HepG2 (cell line): ENCODE results near the gene PPP2R5D. TPM values are rescaled to one million over a fixed set of nuclear protein-coding genes. Genes with fewer than 3 reads are reported as not detected.

Experiments used
- ATRX ChIP-seq: sonication (generic); formaldehyde crosslinking; IDR thresholded peaks from 2 replicates; pipeline ENCODE4 v1.4.0; 2020; ENCODE audit warnings: missing genetic modification reagents, borderline replicate concordance
- BCL6 ChIP-seq: IDR thresholded peaks from 2 replicates; pipeline ENCODE4 v1.6.1; 2016; ENCODE audit warnings: missing genetic modification reagents, missing compliant biosample characterization
- CBFB ChIP-seq: sonication (generic); formaldehyde crosslinking; IDR thresholded peaks from 2 replicates; pipeline ENCODE4 v1.4.0; 2020; ENCODE audit warnings: missing genetic modification reagents
- EEA1 ChIP-seq: sonication (generic); formaldehyde crosslinking; IDR thresholded peaks from 2 replicates; pipeline ENCODE4 v1.5.1; 2020; ENCODE audit warnings: mild to moderate bottlenecking, missing genetic modification reagents, borderline replicate concordance
- MXD4 ChIP-seq: IDR thresholded peaks from 2 replicates; pipeline ENCODE4 v1.6.1; 2016; ENCODE audit warnings: mild to moderate bottlenecking, missing biosample characterization, missing genetic modification reagents
- NCOA2 ChIP-seq: sonication (generic); formaldehyde crosslinking; IDR thresholded peaks from 2 replicates; pipeline ENCODE4 v1.8.0; 2022; ENCODE audit warnings: inconsistent platforms
- PRMT3 ChIP-seq: sonication (generic); formaldehyde crosslinking; IDR thresholded peaks from 2 replicates; pipeline ENCODE4 v1.8.1; 2022; ENCODE audit warnings: low read depth, mild to moderate bottlenecking, moderate library complexity, missing genetic modification reagents, borderline replicate concordance
- SNRNP70 ChIP-seq: fragments of 200-400 bp; formaldehyde crosslinking; IDR thresholded peaks from 2 replicates; pipeline ENCODE4 v1.6.1; 2017; ENCODE audit warnings: mild to moderate bottlenecking, low read depth, low read length, moderate library complexity
- SP140L ChIP-seq: sonication (generic); formaldehyde crosslinking; IDR thresholded peaks from 2 replicates; pipeline ENCODE4 v1.4.0; 2020; ENCODE audit warnings: missing genetic modification reagents, borderline replicate concordance
- ZNF232 ChIP-seq: sonication (generic); formaldehyde crosslinking; IDR thresholded peaks from 2 replicates; pipeline ENCODE4 v1.4.0; 2020; ENCODE audit warnings: missing genetic modification reagents, borderline replicate concordance
- ZNF562 ChIP-seq: sonication (generic); formaldehyde crosslinking; IDR thresholded peaks from 2 replicates; pipeline ENCODE4 v1.8.0; 2022; ENCODE audit warnings: missing genetic modification reagents, borderline replicate concordance
- ZNF772 ChIP-seq: sonication (generic); formaldehyde crosslinking; IDR thresholded peaks from 2 replicates; pipeline ENCODE4 v1.5.0; 2020; ENCODE audit warnings: mild to moderate bottlenecking, missing genetic modification reagents
- ZSCAN30 ChIP-seq: sonication (generic); formaldehyde crosslinking; IDR thresholded peaks from 2 replicates; pipeline ENCODE4 v1.5.0; 2020; ENCODE audit warnings: mild to moderate bottlenecking, missing genetic modification reagents
- polyA plus RNA-seq, 8 experiments: library from polyadenylated mRNA; depleted of rRNA in 3 of 8; stranded (reverse) in 7 of 8; unstranded in 1 of 8; fragments of >200 nt; fragmentation: Illumina TruSeq in 4 of 8; extraction: Trizol in 4 of 8; gene quantifications; 2 replicates each; pipeline versions ENCODE4 v1.2.1 to v1.2.3, GENCODE V29; 2011 to 2016; ENCODE audit warnings: low read depth in 4 of 8, missing spikeins in 1 of 8, mixed read lengths in 1 of 8; ENCODE audit not compliant: insufficient read depth in 1 of 8
- total RNA-seq, 5 experiments: library from RNA; depleted of rRNA; stranded (reverse); fragments of >200 nt; fragmentation: Illumina TruSeq; extraction: Trizol; gene quantifications; 2 replicates each; pipeline ENCODE4 v1.2.3, GENCODE V29; 2016; ENCODE audit warnings: low read depth in 1 of 5
- TF ChIP-seq, protein P1 (sequence below): sonication (generic); formaldehyde crosslinking; IDR thresholded peaks from 2 replicates; pipeline ENCODE4 v1.4.0; 2020; ENCODE audit warnings: missing genetic modification reagents
- TF ChIP-seq, protein P2 (sequence below): sonication (generic); formaldehyde crosslinking; IDR thresholded peaks from 2 replicates; pipeline ENCODE4 v1.4.0; 2020; ENCODE audit warnings: missing genetic modification reagents, borderline replicate concordance
- TF ChIP-seq, protein P3 (sequence below): sonication (generic); formaldehyde crosslinking; IDR thresholded peaks from 2 replicates; pipeline ENCODE4 v1.4.0; 2020; ENCODE audit warnings: missing genetic modification reagents
- TF ChIP-seq, protein P4 (sequence below): sonication (generic); formaldehyde crosslinking; IDR thresholded peaks from 2 replicates; pipeline ENCODE4 v1.5.0; 2020; ENCODE audit warnings: missing genetic modification reagents, mild to moderate bottlenecking, borderline replicate concordance
- TF ChIP-seq, protein P5 (sequence below): sonication (generic); formaldehyde crosslinking; IDR thresholded peaks from 2 replicates; pipeline ENCODE4 v1.5.0; 2020; ENCODE audit warnings: missing genetic modification reagents, mild to moderate bottlenecking, borderline replicate concordance
- TF ChIP-seq, protein P6 (sequence below): IDR thresholded peaks from 2 replicates; pipeline ENCODE4 v1.6.1; 2016; ENCODE audit warnings: missing compliant biosample characterization, missing genetic modification reagents, borderline replicate concordance

Gene PPP2R5D
- total and polyA plus RNA-seq, 2 of the 13 experiments (the other 11 are each of a cell fraction or from before 2014, with no cell fraction given): 53.7 to 60.4 TPM

DNA sequence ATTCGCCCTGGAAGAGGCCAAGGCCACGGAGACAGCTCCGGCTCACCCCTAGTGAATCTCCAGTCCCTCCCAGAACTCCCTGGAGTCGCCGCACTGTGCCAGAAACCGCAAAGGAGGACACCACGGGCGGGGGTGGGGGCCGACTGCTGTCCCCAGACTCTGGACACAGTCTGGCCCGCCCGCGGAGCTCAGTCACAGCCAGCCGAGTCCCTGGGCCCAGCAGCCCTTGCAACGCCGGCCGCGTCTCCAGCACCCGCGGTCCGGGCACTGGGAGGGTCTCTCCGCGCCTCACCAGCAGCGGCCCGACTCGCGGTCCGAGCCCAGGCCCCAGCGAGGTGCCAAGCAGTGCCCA, 5.9 kb upstream of the PPP2R5D start (continued):
- TF ChIP-seq, protein P1, sequence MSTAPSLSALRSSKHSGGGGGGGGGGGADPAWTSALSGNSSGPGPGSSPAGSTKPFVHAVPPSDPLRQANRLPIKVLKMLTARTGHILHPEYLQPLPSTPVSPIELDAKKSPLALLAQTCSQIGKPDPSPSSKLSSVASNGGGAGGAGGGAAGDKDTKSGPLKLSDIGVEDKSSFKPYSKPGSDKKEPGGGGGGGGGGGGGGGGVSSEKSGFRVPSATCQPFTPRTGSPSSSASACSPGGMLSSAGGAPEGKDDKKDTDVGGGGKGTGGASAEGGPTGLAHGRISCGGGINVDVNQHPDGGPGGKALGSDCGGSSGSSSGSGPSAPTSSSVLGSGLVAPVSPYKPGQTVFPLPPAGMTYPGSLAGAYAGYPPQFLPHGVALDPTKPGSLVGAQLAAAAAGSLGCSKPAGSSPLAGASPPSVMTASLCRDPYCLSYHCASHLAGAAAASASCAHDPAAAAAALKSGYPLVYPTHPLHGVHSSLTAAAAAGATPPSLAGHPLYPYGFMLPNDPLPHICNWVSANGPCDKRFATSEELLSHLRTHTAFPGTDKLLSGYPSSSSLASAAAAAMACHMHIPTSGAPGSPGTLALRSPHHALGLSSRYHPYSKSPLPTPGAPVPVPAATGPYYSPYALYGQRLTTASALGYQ (CRISPR knock-in tag): 0 out of 2 replicates have a peak, but pooled peaks have one; percentile 26
- TF ChIP-seq, protein P2, sequence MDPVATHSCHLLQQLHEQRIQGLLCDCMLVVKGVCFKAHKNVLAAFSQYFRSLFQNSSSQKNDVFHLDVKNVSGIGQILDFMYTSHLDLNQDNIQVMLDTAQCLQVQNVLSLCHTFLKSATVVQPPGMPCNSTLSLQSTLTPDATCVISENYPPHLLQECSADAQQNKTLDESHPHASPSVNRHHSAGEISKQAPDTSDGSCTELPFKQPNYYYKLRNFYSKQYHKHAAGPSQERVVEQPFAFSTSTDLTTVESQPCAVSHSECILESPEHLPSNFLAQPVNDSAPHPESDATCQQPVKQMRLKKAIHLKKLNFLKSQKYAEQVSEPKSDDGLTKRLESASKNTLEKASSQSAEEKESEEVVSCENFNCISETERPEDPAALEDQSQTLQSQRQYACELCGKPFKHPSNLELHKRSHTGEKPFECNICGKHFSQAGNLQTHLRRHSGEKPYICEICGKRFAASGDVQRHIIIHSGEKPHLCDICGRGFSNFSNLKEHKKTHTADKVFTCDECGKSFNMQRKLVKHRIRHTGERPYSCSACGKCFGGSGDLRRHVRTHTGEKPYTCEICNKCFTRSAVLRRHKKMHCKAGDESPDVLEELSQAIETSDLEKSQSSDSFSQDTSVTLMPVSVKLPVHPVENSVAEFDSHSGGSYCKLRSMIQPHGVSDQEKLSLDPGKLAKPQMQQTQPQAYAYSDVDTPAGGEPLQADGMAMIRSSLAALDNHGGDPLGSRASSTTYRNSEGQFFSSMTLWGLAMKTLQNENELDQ (CRISPR knock-in tag): no peak
- TF ChIP-seq EEA1: 0 out of 2 replicates have a peak, but pooled peaks have one; percentile 13
- no peak for TF ChIP-seq MXD4 (CRISPR knock-in tag)
- no peak for TF ChIP-seq ATRX (CRISPR knock-in tag)
- TF ChIP-seq CBFB (CRISPR knock-in tag): peak; percentile 16; the same call in 1 of the 2 replicates
- no peak for TF ChIP-seq PRMT3
- 0 out of 2 replicates have a peak, but pooled peaks have one; percentile 39 for TF ChIP-seq ZNF562 (CRISPR knock-in tag)
- peak; percentile 23; the same call in 1 of the 2 replicates for TF ChIP-seq ZNF232 (CRISPR knock-in tag)
- no peak for TF ChIP-seq SP140L (CRISPR knock-in tag)
- TF ChIP-seq ZSCAN30 (CRISPR knock-in tag): no peak
- no peak for TF ChIP-seq BCL6 (CRISPR knock-in tag)
- no peak for TF ChIP-seq ZNF772 (CRISPR knock-in tag)
- TF ChIP-seq, protein P3, sequence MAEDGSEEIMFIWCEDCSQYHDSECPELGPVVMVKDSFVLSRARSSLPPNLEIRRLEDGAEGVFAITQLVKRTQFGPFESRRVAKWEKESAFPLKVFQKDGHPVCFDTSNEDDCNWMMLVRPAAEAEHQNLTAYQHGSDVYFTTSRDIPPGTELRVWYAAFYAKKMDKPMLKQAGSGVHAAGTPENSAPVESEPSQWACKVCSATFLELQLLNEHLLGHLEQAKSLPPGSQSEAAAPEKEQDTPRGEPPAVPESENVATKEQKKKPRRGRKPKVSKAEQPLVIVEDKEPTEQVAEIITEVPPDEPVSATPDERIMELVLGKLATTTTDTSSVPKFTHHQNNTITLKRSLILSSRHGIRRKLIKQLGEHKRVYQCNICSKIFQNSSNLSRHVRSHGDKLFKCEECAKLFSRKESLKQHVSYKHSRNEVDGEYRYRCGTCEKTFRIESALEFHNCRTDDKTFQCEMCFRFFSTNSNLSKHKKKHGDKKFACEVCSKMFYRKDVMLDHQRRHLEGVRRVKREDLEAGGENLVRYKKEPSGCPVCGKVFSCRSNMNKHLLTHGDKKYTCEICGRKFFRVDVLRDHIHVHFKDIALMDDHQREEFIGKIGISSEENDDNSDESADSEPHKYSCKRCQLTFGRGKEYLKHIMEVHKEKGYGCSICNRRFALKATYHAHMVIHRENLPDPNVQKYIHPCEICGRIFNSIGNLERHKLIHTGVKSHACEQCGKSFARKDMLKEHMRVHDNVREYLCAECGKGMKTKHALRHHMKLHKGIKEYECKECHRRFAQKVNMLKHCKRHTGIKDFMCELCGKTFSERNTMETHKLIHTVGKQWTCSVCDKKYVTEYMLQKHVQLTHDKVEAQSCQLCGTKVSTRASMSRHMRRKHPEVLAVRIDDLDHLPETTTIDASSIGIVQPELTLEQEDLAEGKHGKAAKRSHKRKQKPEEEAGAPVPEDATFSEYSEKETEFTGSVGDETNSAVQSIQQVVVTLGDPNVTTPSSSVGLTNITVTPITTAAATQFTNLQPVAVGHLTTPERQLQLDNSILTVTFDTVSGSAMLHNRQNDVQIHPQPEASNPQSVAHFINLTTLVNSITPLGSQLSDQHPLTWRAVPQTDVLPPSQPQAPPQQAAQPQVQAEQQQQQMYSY: no peak
- TF ChIP-seq, protein P4, sequence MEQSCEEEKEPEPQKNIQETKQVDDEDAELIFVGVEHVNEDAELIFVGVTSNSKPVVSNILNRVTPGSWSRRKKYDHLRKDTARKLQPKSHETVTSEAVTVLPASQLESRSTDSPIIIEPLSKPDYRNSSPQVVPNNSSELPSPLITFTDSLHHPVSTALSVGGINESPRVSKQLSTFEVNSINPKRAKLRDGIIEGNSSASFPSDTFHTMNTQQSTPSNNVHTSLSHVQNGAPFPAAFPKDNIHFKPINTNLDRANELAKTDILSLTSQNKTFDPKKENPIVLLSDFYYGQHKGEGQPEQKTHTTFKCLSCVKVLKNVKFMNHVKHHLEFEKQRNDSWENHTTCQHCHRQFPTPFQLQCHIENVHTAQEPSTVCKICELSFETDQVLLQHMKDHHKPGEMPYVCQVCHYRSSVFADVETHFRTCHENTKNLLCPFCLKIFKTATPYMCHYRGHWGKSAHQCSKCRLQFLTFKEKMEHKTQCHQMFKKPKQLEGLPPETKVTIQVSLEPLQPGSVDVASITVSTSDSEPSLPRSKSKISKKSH (CRISPR knock-in tag): no peak
- TF ChIP-seq, protein P5, sequence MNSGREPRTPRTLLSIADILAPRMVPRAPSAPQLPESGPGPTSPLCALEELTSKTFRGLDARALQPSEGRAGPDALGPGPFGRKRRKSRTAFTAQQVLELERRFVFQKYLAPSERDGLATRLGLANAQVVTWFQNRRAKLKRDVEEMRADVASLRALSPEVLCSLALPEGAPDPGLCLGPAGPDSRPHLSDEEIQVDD (CRISPR knock-in tag): peak; percentile 36; the same call in 1 of the 2 replicates
- no peak for TF ChIP-seq NCOA2 (CRISPR knock-in tag)
- TF ChIP-seq, protein P6, sequence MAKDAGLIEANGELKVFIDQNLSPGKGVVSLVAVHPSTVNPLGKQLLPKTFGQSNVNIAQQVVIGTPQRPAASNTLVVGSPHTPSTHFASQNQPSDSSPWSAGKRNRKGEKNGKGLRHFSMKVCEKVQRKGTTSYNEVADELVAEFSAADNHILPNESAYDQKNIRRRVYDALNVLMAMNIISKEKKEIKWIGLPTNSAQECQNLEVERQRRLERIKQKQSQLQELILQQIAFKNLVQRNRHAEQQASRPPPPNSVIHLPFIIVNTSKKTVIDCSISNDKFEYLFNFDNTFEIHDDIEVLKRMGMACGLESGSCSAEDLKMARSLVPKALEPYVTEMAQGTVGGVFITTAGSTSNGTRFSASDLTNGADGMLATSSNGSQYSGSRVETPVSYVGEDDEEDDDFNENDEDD (CRISPR knock-in tag): no peak
- TF ChIP-seq SNRNP70: no peak
